ENCODE results near the gene PCSK5.

DNA sequence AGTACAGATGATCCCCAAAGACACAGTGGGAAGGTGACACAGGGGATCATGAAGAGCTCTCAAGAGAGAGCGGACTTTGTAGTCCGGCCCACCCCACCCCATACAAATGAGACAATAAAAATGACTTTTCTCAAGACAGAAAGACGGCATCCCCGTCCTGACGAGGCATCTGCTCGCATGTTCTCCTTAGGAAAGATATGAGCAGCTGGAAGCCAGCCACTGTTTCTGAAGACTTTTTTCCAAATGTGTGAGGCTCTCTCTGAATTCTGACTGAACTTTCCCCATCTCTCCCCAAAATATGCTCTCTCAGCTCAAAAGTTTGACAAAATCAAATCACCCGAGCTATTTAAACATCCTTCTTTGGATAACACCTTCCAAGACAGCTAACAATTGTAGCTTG lies 398.6 kb downstream of the PCSK5 start:
- TF ChIP-seq CTCF (IDR thresholded peaks at IDR 0.05) (no peak), POLR2AphosphoS5 (IDR thresholded peaks at IDR 0.05) (no peak)
